ENCODE measurements around the gene ABCC4. TPM values are rescaled to one million over a fixed set of nuclear protein-coding genes. Genes with fewer than 3 reads are reported as not detected.

Gene ABCC4
- total and polyA plus RNA-seq, 2 of the 13 experiments (the other 11 are each of a cell fraction or from before 2014, with no cell fraction given), result 4.2 to 11.3 TPM

DNA sequence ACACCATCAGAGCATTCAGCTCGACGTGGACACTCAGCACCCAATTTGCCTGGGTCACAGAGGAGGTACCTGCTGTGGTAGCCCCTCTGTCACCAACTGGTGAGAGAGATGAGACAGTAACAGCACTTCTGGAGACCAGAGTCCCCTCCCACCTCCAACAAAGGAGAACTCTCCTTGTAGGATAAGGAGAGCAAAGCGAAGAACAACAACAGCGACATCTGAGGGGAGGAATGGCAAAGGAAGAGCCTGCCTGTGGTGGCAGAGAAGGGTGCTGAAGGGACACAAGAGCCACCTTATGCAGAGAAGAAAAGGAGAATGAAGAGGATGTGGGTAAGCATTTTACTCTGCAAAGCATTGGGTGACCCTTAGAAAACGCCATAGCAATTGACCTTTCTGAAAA, 167.8 kb downstream of the ABCC4 start:
- H3K79me2 ChIP-seq (ENCODE audit: insufficient read depth, low read length), result no peaks in the 10 kb centered on the region
- no peak overlapping the region for H3K4me2 ChIP-seq (ENCODE audit: low read depth, low read length)
- H3K27me3 ChIP-seq (ENCODE audit: control insufficient read depth in 1 of 2, insufficient read depth in 2 of 2, low read length in 2 of 2), result no peaks in the 10 kb centered on the region
- H3K27ac ChIP-seq (ENCODE audit: extremely low read length, insufficient read depth, low read length), result no peak overlapping the region
- H3K9ac ChIP-seq (ENCODE audit: insufficient read depth, low read depth, low read length), result no peak overlapping the region
- BruUV-seq (replicated peaks), result no TSS peak
- H2AFZ ChIP-seq (ENCODE audit: low read length), result no peak overlapping the region
- DNase-seq (ENCODE audit: low spot score) (no peak), ATAC-seq (no peak), FAIRE-seq (no peak)
- H3K4me1 ChIP-seq (ENCODE audit: insufficient read depth, low read length), result peaks cover 14% of the 10 kb centered on the region
- no peak overlapping the region for H3K4me3 ChIP-seq (replicated peaks in 1 of 3; ENCODE audit: insufficient read depth in 1 of 3, low read depth in 2 of 3, low read length in 3 of 3)
- TF ChIP-seq CAMTA2 (CRISPR knock-in tag; IDR thresholded peaks at IDR 0.05; ENCODE audit: borderline replicate concordance), result no peak
- CTCF ChIA-PET (ENCODE audit: low intra/inter-chr PET ratio, low total read pairs), result no interaction called here
- POLR2A ChIA-PET, result no interaction called here
- H3K9me3 ChIP-seq (ENCODE audit: low read length), result no peaks in the 10 kb centered on the region
- H4K20me1 ChIP-seq (ENCODE audit: insufficient read depth, low read length), result no peaks in the 10 kb centered on the region
- in situ Hi-C loops (cut with HindIII; ENCODE audit: extremely low pct_ligation_motif_present, low pct_unique_long_range_greater_than_20kb) (no loop called here), intact Hi-C loops (cut with micrococcal nuclease; ENCODE audit: unreplicated experiment) (no loop called here)
- no peaks in the 10 kb centered on the region for H3K36me3 ChIP-seq (replicated peaks in 1 of 2; ENCODE audit: control insufficient read depth in 1 of 2, insufficient read depth in 2 of 2, low read length in 2 of 2)
- 90% methylated on average over 5 of the region's 5 CpGs for WGBS (ENCODE audit: low lambda C conversion rate)

DNA sequence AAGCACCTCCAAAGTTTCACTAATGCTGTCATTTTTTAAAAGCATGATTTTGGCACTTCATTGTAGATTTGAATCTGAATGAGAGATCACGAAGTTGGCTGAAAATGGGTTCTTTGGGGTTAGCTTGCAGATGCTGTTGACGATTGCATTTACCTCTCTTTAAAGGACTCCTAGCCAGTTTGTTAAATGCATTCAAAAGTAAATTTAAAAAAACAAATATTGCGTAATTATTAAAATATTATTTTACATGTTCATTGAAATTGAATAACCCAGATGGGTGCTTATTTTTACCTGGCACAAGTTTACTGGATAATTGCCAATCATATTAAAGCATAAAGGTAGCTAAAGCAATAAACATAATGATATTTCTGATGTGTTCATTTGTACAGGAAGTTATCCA, 172.2 kb downstream of the ABCC4 start:
- WGBS (ENCODE audit: low lambda C conversion rate), result 95% methylated on average over 3 of the region's 3 CpGs
- DNase-seq (ENCODE audit: low spot score) (no peak), ATAC-seq (no peak), FAIRE-seq (no peak)
- intact Hi-C loops (cut with micrococcal nuclease; ENCODE audit: unreplicated experiment) (no loop called here), in situ Hi-C loops (cut with HindIII; ENCODE audit: extremely low pct_ligation_motif_present, low pct_unique_long_range_greater_than_20kb) (no loop called here)
- H3K9ac ChIP-seq (ENCODE audit: insufficient read depth, low read depth, low read length), result no peak overlapping the region
- POLR2A ChIA-PET, result no interaction called here
- H3K9me3 ChIP-seq (ENCODE audit: low read length), result no peaks in the 10 kb centered on the region
- H3K4me2 ChIP-seq (ENCODE audit: low read depth, low read length), result no peak overlapping the region
- CTCF ChIA-PET (ENCODE audit: low intra/inter-chr PET ratio, low total read pairs), result no interaction called here
- no TSS peak for BruUV-seq (replicated peaks)
- no peak overlapping the region for H3K4me3 ChIP-seq (replicated peaks in 1 of 3; ENCODE audit: insufficient read depth in 1 of 3, low read depth in 2 of 3, low read length in 3 of 3)
- no peak overlapping the region for H3K27ac ChIP-seq (ENCODE audit: extremely low read length, insufficient read depth, low read length)
- no peaks in the 10 kb centered on the region for H3K79me2 ChIP-seq (ENCODE audit: insufficient read depth, low read length)
- no peaks in the 10 kb centered on the region for H3K27me3 ChIP-seq (ENCODE audit: control insufficient read depth in 1 of 2, insufficient read depth in 2 of 2, low read length in 2 of 2)
- H2AFZ ChIP-seq (ENCODE audit: low read length), result no peak overlapping the region
- no peaks in the 10 kb centered on the region for H3K36me3 ChIP-seq (replicated peaks in 1 of 2; ENCODE audit: control insufficient read depth in 1 of 2, insufficient read depth in 2 of 2, low read length in 2 of 2)
- TF ChIP-seq ELF3 (CRISPR knock-in tag; IDR thresholded peaks at IDR 0.05) (no peak), PHF5A (CRISPR knock-in tag; IDR thresholded peaks at IDR 0.05; ENCODE audit: low read depth, unreplicated experiment) (no peak), KDM2A (CRISPR knock-in tag; IDR thresholded peaks at IDR 0.05; ENCODE audit: borderline replicate concordance, low read depth) (no peak), ZGPAT (CRISPR knock-in tag; IDR thresholded peaks at IDR 0.05) (no peak), ZNF616 (CRISPR knock-in tag; IDR thresholded peaks at IDR 0.05; ENCODE audit: low read depth) (no peak), RBFOX2 (IDR thresholded peaks at IDR 0.05; ENCODE audit: low read depth, low read length) (no peak), TFAP4 (IDR thresholded peaks at IDR 0.05; ENCODE audit: borderline replicate concordance, low read depth) (no peak), ZNF282 (IDR thresholded peaks at IDR 0.05; ENCODE audit: partially characterized antibody) (no peak), ZSCAN20 (CRISPR knock-in tag; IDR thresholded peaks at IDR 0.05; ENCODE audit: borderline replicate concordance) (no peak), POLR2A (IDR thresholded peaks at IDR 0.05; ENCODE audit: insufficient read depth in 1 of 2, low read depth in 2 of 2, low read length in 2 of 2) (no peak), ZNF713 (CRISPR knock-in tag; IDR thresholded peaks at IDR 0.05) (no peak), NFIB (CRISPR knock-in tag; IDR thresholded peaks at IDR 0.05; ENCODE audit: borderline replicate concordance) (no peak)
- H4K20me1 ChIP-seq (ENCODE audit: insufficient read depth, low read length), result no peaks in the 10 kb centered on the region
- peaks cover 24% of the 10 kb centered on the region for H3K4me1 ChIP-seq (ENCODE audit: insufficient read depth, low read length)

All from HepG2 (cell line).